Measurements from ENCODE around the gene CCDC88C. TPM values are rescaled to one million over a fixed set of nuclear protein-coding genes. Genes with fewer than 3 reads are reported as not detected.

CCDC88C gene
- total RNA-seq, 1 donor from 2014 or later: 7.2 TPM

GRCh38 chr14:91310606-91311283, 106.9 kb downstream of the CCDC88C start:
- DNase-seq (ENCODE audit: low read depth): no peak

GRCh38 chr14:91309756-91310280, 107.8 kb downstream of the CCDC88C start:
- DNase-seq (ENCODE audit: low read depth): no peak

GRCh38 chr14:91308337-91308736, 109.3 kb downstream of the CCDC88C start:
- no peak for DNase-seq (ENCODE audit: low read depth)

- no peak for DNase-seq (ENCODE audit: low read depth)
These were observed 110.0 kb downstream of the CCDC88C start for GRCh38 chr14:91307652-91308051.

- DNase-seq (ENCODE audit: low read depth): no peak
These were observed 110.6 kb downstream of the CCDC88C start for GRCh38 chr14:91307046-91307445.

- DNase-seq (ENCODE audit: low read depth): no peak
These were observed 111.1 kb downstream of the CCDC88C start for GRCh38 chr14:91306547-91306946.

- DNase-seq (ENCODE audit: low read depth): no peak
These were observed 111.8 kb downstream of the CCDC88C start for GRCh38 chr14:91305650-91306431.

- no peak for DNase-seq (ENCODE audit: low read depth)
These were observed 113.7 kb downstream of the CCDC88C start for GRCh38 chr14:91303924-91304229.

GRCh38 chr14:91303091-91303923, 114.3 kb downstream of the CCDC88C start:
- DNase-seq (ENCODE audit: low read depth): no peak

GRCh38 chr14:91302391-91302790, 115.2 kb downstream of the CCDC88C start:
- no peak for DNase-seq (ENCODE audit: low read depth)

GRCh38 chr14:91300957-91301356, 116.7 kb downstream of the CCDC88C start:
- no peak for DNase-seq (ENCODE audit: low read depth)

- DNase-seq (ENCODE audit: low read depth): no peak
These were observed 117.2 kb downstream of the CCDC88C start for GRCh38 chr14:91300283-91300895.

- no peak for DNase-seq (ENCODE audit: low read depth)
These were observed 118.2 kb downstream of the CCDC88C start for GRCh38 chr14:91299121-91300115.

GRCh38 chr14:91298576-91298975, 119.0 kb downstream of the CCDC88C start:
- no peak for DNase-seq (ENCODE audit: low read depth)

- DNase-seq (ENCODE audit: low read depth): no peak
These were observed 120.4 kb downstream of the CCDC88C start for GRCh38 chr14:91297081-91297711.

- DNase-seq (ENCODE audit: low read depth): no peak
These were observed 121.5 kb downstream of the CCDC88C start for GRCh38 chr14:91295851-91296796.

GRCh38 chr14:91295276-91295845, 122.3 kb downstream of the CCDC88C start:
- DNase-seq (ENCODE audit: low read depth): no peak

- DNase-seq (ENCODE audit: low read depth): no peak
These were observed 123.5 kb downstream of the CCDC88C start for GRCh38 chr14:91294153-91294552.

Measured in myocyte (in vitro differentiated cells).